ENCODE measurements around the gene GGA1. TPM values are rescaled to one million over a fixed set of nuclear protein-coding genes. Genes with fewer than 3 reads are reported as not detected.
A peak's percentile ranks its signal among the peaks of the same experiment; 100 is the strongest.

The GGA1 gene
- total RNA-seq, 1 experiment from 2014 or later: 89.8 TPM

DNA sequence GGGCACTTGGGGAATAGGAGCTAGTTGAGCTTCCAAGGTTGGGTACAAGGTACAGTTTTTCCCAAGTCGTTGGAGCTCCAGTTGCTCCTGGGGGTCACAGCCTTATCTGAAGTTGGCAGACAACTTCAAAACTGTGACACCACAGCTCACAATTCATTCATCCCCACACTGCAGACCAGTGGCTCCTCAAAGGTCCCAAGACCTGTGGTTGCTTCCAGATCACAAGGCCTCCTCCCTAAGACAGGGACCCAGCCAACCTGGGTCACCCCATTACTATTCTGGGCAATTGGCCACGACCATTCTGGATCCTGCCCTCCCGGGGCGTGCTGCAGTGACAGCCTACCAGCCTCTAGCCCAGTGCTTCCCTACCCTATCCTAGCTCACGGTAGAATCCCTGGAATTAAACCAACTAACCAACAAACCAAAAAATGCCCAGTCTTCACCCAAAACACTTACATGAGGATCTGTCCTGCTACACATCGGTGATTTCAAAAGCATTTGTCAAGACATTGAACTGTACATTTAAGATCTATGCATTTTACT is 49.0 kb downstream of the GGA1 start:
- no peaks in the 10 kb centered on the region for H3K9me3 Mint-ChIP-seq (ENCODE audit: low read depth, unreplicated experiment)
- no peak for DNase-seq
- H3K4me3 Mint-ChIP-seq (ENCODE audit: low read depth, unreplicated experiment): peak overlapping the region; percentile 92
- intact Hi-C loops (cut with micrococcal nuclease; ENCODE audit: unreplicated experiment): no loop called here
- peak overlapping the region; percentile 92 for H3K27ac Mint-ChIP-seq (ENCODE audit: unreplicated experiment)
- no peaks in the 10 kb centered on the region for H3K27me3 Mint-ChIP-seq (ENCODE audit: unreplicated experiment)
- no TSS peak for BruUV-seq (replicated peaks)
- TF ChIP-seq, protein P1, sequence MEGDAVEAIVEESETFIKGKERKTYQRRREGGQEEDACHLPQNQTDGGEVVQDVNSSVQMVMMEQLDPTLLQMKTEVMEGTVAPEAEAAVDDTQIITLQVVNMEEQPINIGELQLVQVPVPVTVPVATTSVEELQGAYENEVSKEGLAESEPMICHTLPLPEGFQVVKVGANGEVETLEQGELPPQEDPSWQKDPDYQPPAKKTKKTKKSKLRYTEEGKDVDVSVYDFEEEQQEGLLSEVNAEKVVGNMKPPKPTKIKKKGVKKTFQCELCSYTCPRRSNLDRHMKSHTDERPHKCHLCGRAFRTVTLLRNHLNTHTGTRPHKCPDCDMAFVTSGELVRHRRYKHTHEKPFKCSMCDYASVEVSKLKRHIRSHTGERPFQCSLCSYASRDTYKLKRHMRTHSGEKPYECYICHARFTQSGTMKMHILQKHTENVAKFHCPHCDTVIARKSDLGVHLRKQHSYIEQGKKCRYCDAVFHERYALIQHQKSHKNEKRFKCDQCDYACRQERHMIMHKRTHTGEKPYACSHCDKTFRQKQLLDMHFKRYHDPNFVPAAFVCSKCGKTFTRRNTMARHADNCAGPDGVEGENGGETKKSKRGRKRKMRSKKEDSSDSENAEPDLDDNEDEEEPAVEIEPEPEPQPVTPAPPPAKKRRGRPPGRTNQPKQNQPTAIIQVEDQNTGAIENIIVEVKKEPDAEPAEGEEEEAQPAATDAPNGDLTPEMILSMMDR (IDR thresholded peaks at IDR 0.05; ENCODE audit: unreplicated experiment): no peak
- peaks cover 40% of the 10 kb centered on the region for H3K4me1 Mint-ChIP-seq (ENCODE audit: low read depth, unreplicated experiment)
- CTCF ChIA-PET: interaction anchor here (0.8 to 2.0 kb wide), 7 partner anchors 9 to 134 kb away, joined by 3 to 27 read pairs (median 5); partner anchors contain the start of genes GGA1 and NOL12
- peaks cover 25% of the 10 kb centered on the region for H3K36me3 Mint-ChIP-seq (ENCODE audit: insufficient read depth, unreplicated experiment)

DNA sequence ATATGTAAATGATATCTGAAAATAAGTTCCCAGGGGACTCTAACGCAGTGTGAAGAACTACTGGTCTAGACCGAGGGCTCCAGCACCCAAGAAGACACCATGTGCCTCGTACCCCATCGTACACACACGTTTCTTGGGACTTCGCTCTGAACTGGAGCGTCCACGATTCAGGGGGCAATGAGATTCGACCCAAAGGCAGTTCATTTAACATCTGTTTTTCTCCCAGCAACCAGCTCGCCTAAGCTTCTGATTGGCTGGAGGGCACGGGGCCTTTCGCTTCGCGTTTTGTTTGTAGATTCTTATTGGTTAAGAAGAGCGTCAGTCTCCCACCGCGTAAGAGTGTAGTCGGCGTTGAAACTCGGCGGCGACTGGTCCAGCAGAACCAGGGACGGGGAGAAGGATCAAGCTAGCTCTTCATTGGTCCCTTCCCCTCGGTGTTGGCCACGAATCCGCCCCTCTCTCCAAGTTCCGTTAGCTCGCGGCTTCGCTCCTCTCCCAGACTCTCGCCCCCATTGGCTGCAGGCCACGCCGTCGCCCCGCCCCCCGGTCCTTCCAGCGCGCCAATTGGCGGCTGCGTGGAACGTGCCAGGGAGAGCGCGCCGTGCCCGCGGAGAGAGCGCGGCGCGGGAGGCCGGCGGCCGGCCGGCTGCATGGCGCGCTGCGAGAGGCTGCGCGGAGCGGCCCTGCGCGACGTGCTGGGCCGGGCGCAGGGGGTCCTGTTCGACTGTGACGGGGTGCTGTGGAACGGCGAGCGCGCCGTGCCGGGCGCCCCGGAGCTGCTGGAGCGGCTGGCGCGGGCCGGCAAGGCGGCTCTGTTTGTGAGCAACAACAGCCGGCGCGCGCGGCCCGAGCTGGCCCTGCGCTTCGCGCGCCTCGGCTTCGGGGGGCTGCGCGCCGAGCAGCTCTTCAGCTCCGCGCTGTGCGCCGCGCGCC is 49.8 kb downstream of the GGA1 start, which contains the start of gene PDXP:
PDXP (plus strand) TSS at position 591 of the 933 bp plus-strand sequence; CDS start at position 651, 60 bp downstream.
- peak within 1 kb of the TSS; percentile 92 for H3K27ac Mint-ChIP-seq (ENCODE audit: unreplicated experiment)
- peaks cover 23% of the 10 kb centered on the region for H3K36me3 Mint-ChIP-seq (ENCODE audit: insufficient read depth, unreplicated experiment)
- H3K9me3 Mint-ChIP-seq (ENCODE audit: low read depth, unreplicated experiment): no peaks in the 10 kb centered on the region
- intact Hi-C loops (cut with micrococcal nuclease; ENCODE audit: unreplicated experiment): no loop called here
- peaks cover 40% of the 10 kb centered on the region for H3K4me1 Mint-ChIP-seq (ENCODE audit: low read depth, unreplicated experiment)
- TF ChIP-seq, protein P1 (IDR thresholded peaks at IDR 0.05; ENCODE audit: unreplicated experiment): no peak
- DNase-seq: peak; percentile 99
- CTCF ChIA-PET: interaction anchor here (0.6 to 2.0 kb wide), 8 partner anchors 9 to 133 kb away, joined by 3 to 27 read pairs (median 4); partner anchors contain the start of genes GGA1 and NOL12
- H3K27me3 Mint-ChIP-seq (ENCODE audit: unreplicated experiment): no peaks in the 10 kb centered on the region
- BruUV-seq (replicated peaks): no TSS peak
- H3K4me3 Mint-ChIP-seq (ENCODE audit: low read depth, unreplicated experiment): peak within 1 kb of the TSS; percentile 92

DNA sequence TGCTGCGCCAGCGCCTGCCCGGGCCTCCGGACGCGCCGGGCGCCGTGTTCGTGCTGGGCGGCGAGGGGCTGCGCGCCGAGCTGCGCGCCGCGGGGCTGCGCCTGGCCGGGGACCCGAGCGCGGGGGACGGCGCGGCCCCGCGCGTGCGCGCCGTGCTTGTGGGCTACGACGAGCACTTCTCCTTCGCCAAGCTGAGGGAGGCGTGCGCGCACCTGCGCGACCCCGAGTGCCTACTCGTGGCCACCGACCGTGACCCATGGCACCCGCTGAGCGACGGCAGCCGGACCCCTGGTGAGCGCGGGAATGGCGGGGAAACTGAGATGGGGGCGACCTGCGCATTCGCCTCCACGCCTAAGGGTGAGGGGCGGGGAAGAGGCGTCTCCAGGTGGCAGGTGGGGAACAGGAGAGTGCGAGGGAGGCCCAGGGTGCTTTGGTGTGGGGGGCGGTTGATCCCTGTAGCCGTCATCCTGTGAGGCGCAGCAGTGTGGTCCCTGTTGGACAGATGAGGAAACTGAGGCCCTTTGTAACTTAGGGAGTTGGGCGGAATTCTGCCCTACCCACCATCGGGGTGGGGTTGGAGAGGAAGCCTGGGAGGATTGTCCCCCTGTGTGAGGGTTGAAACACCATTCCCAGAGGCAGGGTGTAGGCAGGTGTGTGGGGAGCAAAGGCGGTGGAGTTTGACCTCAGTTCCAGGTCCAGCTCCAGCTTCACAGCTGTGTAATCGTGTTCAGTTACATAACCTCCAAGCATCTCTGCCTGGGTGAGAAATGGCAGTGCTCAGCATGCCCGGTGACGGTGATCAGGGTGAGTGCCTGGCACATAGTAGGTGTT is 50.6 kb downstream of the GGA1 start:
- BruUV-seq (replicated peaks): no TSS peak
- Mint-ChIP-seq H3K27ac (ENCODE audit: unreplicated experiment) (peak overlapping the region; percentile 74), H3K9me3 (ENCODE audit: low read depth, unreplicated experiment) (no peaks in the 10 kb centered on the region), H3K4me3 (ENCODE audit: low read depth, unreplicated experiment) (peak overlapping the region; percentile 92), H3K4me1 (ENCODE audit: low read depth, unreplicated experiment) (peaks cover 40% of the 10 kb centered on the region), H3K36me3 (ENCODE audit: insufficient read depth, unreplicated experiment) (peaks cover 27% of the 10 kb centered on the region), H3K27me3 (ENCODE audit: unreplicated experiment) (no peaks in the 10 kb centered on the region)
- CTCF ChIA-PET: interaction anchor here (0.6 to 2.0 kb wide), 4 partner anchors 16 to 133 kb away, joined by 4 to 27 read pairs (median 7); partner anchors contain the start of gene GGA1
- intact Hi-C loops (cut with micrococcal nuclease; ENCODE audit: unreplicated experiment): no loop called here
- DNase-seq: no peak
- TF ChIP-seq, protein P1 (IDR thresholded peaks at IDR 0.05; ENCODE audit: unreplicated experiment): no peak

Measured in Calu3 (cell line).